Activated CD8-positive, alpha-beta memory T cell treated with anti-CD3 and anti-CD28 coated beads for 48 hours (primary cell): ENCODE data around the gene RNPEP.
"Not testable (repeated sequence)": the region's sequence is repeated elsewhere in the genome, so short reads cannot be mapped to it uniquely, and the experiment has no call there.

Experiments used
- DNase-seq, 3 experiments: peaks; one replicate each; pipeline ENCODE4 v3.0.0-alpha.2; 2020; ENCODE audit warnings: low read depth in 2 of 3, low spot score in 2 of 3

The RNPEP gene

GRCh38 chr1:201955729-201956143, 26.7 kb upstream of the RNPEP start:
- DNase-seq = no peak

DNA sequence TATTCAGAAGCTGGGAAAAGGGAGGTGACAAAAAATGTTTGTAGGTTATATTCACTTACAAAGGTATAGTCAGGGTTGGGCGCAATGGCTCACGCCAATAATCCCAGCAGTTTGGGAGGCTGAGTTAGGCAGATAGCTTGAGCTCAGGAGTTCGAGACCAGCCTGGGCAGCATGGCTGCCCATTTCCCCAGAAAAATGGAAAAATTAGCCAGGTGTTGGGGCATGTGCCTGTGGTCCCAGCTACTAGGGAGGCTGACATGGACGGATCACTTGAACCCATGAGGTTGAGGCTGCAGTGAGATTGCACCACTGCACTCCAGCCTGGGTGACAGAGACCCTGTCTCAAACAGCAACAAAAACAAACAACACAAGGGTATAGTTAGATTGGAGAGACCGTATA, 24.1 kb upstream of the RNPEP start:
- no peak for DNase-seq

- DNase-seq = not testable (repeated sequence)
These were observed 20.1 kb upstream of the RNPEP start for GRCh38 chr1:201962382-201962781.

GRCh38 chr1:201964261-201964660, 18.2 kb upstream of the RNPEP start:
- no peak for DNase-seq

GRCh38 chr1:201966171-201966570, 16.3 kb upstream of the RNPEP start:
- no peak for DNase-seq

GRCh38 chr1:201968202-201968925, 14.1 kb upstream of the RNPEP start:
- DNase-seq = no peak

DNA sequence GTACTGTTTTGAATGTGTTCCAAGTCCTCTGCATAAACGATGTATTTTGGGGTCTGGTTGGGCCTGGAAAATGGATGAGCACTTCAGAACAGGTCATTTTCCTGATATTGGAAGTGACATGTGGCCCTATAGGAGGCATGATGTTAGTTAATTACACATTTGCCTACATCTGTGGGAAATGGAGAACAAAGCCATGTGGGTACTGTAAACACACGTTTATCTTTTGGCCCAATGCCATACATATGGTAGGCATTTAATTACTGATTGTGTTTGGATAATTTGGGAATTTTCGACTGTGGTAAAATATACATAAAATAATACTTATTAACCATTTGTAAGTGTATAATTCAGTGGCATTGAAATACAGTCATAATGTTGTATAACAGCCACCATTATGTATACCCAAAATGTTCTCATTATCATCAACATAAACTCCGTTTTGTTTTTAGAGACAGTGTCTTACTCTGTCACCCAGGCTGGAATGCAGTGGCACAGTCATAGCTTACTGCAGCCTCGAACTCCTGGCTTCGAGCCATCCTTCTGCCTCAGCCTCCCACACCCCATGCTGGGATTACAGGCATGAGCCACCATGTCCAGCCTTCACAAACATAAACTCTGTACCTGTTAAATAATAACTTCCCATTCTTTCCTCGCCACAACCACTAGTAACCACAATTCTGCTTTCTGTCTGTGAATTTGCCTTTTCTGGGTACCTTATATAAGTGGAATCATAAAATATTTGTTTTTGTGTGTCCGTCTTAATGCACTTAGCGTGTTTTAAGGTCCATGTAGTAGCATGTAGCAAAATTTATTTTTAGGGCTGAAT, 11.9 kb upstream of the RNPEP start:
- no peak for DNase-seq

DNA sequence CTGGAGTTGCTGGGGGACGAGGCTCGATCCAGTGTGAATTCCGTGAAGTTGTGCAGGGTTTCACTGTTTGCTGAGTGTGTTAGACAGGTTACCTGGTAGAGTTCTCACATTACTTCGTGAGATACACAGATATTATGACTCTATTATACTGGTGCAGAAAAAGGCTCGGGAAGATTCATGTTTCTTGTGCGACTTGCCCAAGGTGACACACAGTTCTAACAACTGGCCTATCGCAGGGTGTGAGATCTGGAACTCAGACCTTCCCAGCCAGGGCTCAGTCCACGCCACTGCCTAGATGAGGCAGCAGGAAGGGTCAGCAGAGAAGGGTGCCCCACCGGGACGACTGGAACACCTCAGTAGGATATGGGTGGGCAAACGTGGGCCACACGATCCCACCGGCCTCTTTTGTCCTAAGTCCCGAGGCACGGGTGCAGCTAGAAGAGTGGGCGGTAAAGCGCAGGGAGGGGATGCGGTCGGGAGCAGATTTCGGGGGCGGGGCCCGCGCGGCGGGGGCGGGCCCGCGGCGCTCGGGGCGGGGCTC, 296 bp upstream of the RNPEP start:
- peak in 2 of 3 experiments; percentile 49 to 59 for DNase-seq

DNA sequence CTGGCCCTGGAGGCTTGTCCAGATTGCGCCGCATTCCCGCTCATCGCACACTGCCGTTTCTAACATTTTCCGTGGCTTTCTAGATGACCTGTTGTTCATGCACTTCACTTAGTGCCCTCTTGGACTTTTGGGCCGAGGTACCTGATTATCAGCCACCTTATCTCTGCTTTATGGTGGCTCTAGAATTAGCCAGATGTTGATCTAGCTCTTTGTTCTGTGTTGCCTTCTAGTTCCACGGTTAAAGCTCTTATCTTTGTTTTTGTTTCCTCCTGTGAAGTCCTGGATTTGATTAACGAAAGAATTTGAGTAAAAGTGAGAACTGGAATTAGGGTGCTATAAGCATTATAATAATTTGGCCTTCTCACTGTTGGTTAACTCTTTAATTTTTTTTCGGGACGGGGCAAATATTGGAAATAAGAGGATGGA, 945 bp downstream of the RNPEP start:
- DNase-seq = peak in 1 of 3 experiments; percentile 9

DNA sequence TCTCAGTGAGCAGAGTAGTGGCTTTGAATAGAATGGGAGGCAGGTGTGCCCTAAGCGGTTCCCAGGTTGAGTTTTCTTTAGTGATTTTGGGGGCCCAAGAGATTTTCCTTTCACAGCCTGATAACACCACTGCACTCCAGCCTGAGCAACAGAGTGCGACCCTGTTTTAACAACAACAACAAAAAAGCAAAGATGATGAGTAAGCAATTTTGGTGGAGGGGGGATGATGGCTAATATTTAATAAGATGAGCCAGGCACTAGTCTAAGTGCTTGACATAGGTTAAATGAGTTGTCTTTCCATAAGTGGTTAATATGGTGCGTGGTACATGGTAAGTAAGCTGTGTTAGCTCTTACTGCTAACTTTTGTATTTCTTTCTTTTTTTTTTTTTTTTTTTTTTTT, 2.0 kb downstream of the RNPEP start:
- DNase-seq = no peak

DNA sequence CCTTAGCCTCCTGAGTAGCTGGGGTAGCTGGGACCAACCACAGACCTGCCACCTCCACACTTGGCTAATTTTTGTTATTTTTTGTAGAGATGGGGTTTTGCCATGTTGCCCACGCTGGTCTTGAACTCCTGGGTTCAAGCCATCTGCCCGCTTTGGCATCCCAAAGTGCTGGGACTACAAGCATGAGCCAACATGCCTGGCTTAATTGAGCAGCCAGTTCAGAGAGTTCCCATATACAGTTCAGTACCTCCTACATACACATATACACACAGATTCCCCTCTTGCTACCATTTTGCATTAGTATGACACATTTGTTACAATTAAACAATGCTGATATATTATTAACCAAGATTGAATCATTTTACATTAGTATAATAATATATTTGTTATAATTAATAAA, 2.9 kb downstream of the RNPEP start:
- DNase-seq = no peak

GRCh38 chr1:201988601-201989000, 6.2 kb downstream of the RNPEP start:
- DNase-seq = no peak

DNA sequence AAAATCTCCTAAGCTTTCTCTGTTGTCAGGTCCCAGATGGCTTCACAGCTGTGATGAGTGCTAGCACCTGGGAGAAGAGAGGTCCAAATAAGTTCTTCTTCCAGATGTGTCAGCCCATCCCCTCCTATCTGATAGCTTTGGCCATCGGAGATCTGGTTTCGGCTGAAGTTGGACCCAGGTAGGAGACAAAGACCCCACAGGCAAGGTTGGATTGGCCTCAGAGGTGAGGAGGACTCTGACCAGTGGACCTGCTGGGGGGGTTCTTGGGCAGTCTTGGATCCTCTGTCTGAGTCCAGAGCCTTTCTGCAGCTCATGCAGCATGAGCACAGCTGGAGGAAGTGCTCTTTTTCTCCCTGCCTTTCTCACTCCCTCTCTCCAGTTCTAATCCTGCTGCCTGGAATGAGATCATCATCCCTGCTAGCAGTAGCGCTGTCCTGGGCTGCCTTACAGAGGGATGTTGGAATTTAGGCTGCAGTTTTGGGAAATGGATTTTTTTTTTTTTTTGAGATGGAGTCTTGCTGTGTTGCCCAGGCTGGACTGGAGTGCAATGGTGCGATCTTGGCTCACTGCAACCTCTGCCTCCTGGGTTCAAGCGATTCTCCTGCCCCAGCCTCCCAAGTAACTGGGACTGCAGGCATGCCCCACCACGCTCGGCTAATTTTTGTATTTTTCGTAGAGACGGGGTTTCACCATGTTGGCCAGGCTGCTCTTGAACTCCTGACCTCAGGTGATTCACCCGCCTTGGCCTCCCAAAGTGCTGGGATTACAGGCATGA, 7.1 kb downstream of the RNPEP start:
- DNase-seq = no peak

GRCh38 chr1:201990427-201990826, 8.0 kb downstream of the RNPEP start:
- DNase-seq = no peak

DNA sequence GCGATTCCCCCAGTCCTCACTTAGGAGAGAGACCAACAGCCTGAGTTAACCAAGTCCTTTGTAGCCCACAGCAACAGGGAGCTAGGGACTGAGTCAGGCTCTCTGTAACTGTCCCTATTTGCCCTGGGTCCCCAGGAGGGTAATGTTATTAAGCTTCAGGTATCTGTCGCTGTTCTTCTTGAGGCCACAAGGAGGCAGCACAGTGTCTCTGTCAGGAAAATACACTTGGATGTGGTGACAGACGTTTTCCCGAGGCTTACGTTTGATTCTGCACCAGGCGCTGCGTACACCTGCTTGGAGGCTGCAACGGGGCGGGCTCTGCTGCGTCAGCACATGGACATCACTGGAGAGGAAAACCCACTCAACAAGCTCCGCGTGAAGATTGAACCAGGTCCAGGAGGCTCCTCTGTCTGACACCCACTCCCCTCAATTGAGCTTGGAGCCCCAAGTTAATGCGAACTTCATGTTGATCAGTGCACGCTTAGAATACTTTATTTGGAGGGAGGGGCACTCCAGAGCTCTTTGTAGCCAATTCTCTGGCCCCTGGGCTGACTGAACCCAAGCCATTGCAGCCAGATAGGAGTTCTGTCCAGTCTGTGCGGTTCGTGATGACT, 17.3 kb downstream of the RNPEP start:
- DNase-seq = no peak

- no peak for DNase-seq
These were observed 20.1 kb downstream of the RNPEP start for GRCh38 chr1:202002507-202002906.

- DNase-seq = no peak
These were observed 22.3 kb downstream of the RNPEP start for GRCh38 chr1:202004711-202005110.

- DNase-seq = no peak
These were observed 23.5 kb downstream of the RNPEP start for GRCh38 chr1:202005958-202006357.

- DNase-seq = no peak
These were observed 24.9 kb downstream of the RNPEP start for GRCh38 chr1:202007304-202007703.

DNA sequence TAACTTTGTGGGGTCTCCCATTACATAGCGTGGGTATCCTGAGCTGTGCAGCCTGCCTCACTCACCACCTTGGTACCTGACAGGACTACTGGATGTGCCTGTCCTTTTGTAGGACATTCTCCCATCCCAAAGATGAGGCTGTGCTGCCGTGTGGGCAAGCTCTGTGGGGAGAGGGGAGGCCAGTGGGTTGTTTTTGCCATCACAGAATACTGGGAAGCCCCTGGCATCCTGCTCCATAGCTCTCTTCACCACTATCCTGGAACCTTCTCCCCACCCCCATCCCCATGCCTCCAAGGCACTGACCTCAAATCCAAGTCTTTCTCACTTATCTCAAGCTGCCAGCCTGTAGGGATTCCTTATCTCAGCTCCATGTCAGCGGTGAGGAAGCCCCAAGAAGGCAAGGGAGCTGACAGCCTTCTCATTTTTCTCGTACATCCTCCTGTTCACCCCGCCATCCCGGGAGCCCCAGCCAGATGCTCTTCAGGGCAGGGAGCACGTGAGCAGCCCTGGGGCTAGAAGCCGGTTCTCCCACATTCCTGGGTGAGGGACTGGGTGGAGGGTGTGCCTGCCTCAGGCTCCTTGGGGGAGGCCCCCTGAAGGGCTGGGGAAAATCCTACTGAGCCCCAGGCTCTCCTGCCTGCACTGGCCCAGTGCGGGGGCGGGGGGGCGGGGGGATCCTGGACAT, 25.5 kb downstream of the RNPEP start:
- no peak for DNase-seq
